Transverse colon (tissue), 4 donors: ENCODE results near the gene PRICKLE4.

Experiments used
- POLR2A ChIP-seq: fragments of 450-650 bp; IDR thresholded peaks from one replicate; pipeline ENCODE4 v1.6.1; 2016; ENCODE audit warnings: antibody characterized with exemption, mild to moderate bottlenecking, moderate library complexity
- POLR2AphosphoS5 ChIP-seq, 3 donors: sonication (generic); formaldehyde crosslinking; IDR thresholded peaks; one replicate each; pipeline ENCODE4 v1.6.1; 2016; ENCODE audit warnings: antibody characterized with exemption in 3 of 3
- TF ChIP-seq, protein P1 (sequence below), 5 experiments: fragments of 200-600 bp in 3 of 5; fragments of 450-650 bp in 2 of 5; sonication (generic) in 3 of 5; IDR thresholded peaks; 1 replicate in 2 of 5; 2 replicates in 3 of 5; pipeline ENCODE4 v1.5.1; 2016 to 2017; ENCODE audit warnings: antibody characterized with exemption in 5 of 5, inconsistent platforms in 3 of 5, mild to moderate bottlenecking in 2 of 5, moderate library complexity in 1 of 5

DNA sequence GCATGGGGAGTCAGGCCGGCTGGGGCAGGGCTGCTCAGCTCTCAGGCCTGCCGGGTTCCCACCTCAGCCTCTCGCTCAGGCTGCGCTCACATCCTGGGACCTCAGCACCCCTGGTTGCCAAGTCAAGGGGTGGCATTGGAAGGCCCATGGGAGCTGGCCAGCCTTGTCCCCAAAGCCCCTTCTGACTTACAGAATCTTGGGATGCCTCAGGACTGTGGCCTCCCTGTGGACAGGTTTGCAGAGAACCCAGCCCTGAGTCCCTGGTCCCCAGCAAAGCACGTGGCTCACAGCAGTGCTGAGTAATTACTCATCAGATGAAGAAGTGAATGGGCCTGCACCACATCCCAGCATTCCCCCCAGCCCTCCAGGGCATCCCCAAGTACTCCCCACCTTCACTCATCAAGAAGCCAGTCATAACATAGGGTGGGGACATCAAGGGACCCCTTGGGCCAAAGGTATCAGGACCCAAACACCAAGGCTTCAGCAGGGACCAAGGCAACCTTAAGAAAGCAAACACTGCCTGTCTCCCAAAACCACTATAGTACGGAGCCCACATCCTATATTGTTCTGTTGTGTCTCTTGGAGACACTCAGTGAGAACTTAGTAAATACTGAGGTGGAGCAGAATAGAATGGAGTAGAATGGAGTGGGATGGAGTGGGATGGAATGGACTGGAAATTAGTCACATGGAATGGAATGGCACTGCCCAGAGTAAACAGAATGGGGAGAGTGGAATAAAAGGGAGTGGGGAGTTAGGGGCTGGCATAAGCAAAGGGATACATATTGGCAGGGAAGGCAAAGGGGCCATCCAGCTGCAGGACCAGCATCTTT lies 37.0 kb upstream of the PRICKLE4 start:
- TF ChIP-seq, protein P1, sequence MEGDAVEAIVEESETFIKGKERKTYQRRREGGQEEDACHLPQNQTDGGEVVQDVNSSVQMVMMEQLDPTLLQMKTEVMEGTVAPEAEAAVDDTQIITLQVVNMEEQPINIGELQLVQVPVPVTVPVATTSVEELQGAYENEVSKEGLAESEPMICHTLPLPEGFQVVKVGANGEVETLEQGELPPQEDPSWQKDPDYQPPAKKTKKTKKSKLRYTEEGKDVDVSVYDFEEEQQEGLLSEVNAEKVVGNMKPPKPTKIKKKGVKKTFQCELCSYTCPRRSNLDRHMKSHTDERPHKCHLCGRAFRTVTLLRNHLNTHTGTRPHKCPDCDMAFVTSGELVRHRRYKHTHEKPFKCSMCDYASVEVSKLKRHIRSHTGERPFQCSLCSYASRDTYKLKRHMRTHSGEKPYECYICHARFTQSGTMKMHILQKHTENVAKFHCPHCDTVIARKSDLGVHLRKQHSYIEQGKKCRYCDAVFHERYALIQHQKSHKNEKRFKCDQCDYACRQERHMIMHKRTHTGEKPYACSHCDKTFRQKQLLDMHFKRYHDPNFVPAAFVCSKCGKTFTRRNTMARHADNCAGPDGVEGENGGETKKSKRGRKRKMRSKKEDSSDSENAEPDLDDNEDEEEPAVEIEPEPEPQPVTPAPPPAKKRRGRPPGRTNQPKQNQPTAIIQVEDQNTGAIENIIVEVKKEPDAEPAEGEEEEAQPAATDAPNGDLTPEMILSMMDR (IDR thresholded peaks at IDR 0.05): no peak
- TF ChIP-seq POLR2A (no peak), POLR2AphosphoS5 (IDR thresholded peaks at IDR 0.05) (no peak)
